ENCODE measurements around the gene MS4A6A. TPM values are rescaled to one million over a fixed set of nuclear protein-coding genes. Genes with fewer than 3 reads are reported as not detected.
A peak's percentile ranks its signal among the peaks of the same experiment; 100 is the strongest.
"Not testable (repeated sequence)": the region's sequence is repeated elsewhere in the genome, so short reads cannot be mapped to it uniquely, and the experiment has no call there.

MS4A6A gene
- polyA plus RNA-seq, 4 donors, result 7.6 to 74.3 (median 59.4) TPM

- FAIRE-seq (no peak), DNase-seq (peak in 1 of 2 donors; percentile 63)
- no peaks in the 10 kb centered on the region for H3K36me3 ChIP-seq (ENCODE audit: control insufficient read depth in 3 of 3, insufficient read depth in 2 of 3, low read depth in 1 of 3, low read length in 3 of 3)
- no peak overlapping the region for H3K4me3 ChIP-seq (ENCODE audit: low read depth in 1 of 3, low read length in 3 of 3)
- peaks cover 0 to 10% (median 0%) of the 10 kb centered on the region in 3 donors for H3K4me1 ChIP-seq (ENCODE audit: control insufficient read depth in 3 of 3, insufficient read depth in 2 of 3, low read depth in 1 of 3, low read length in 2 of 3)
- WGBS, 3 donors, result 33 to 61% (median 50%) methylated on average over 3 of the region's 3 CpGs
- H3K9me3 ChIP-seq (ENCODE audit: control insufficient read depth in 2 of 2, insufficient read depth in 1 of 2, low read depth in 1 of 2, low read length in 1 of 2), result peaks cover 0 to 20% of the 10 kb centered on the region in 2 donors
- H3K27me3 ChIP-seq (ENCODE audit: control insufficient read depth in 3 of 3, insufficient read depth in 3 of 3, low read length in 3 of 3), result no peaks in the 10 kb centered on the region
- H3K27ac ChIP-seq (ENCODE audit: low read depth in 1 of 3, low read length in 2 of 3), result peak overlapping the region in 1 of 3 donors; percentile 69
These were observed 51.0 kb downstream of the MS4A6A start for GRCh38 chr11:60131912-60132311.

GRCh38 chr11:60130496-60130895, 52.4 kb downstream of the MS4A6A start:
- H3K4me1 ChIP-seq (ENCODE audit: control insufficient read depth in 3 of 3, insufficient read depth in 2 of 3, low read depth in 1 of 3, low read length in 2 of 3), result peaks cover 0 to 12% (median 0%) of the 10 kb centered on the region in 3 donors
- no peak overlapping the region for H3K4me3 ChIP-seq (ENCODE audit: low read depth in 1 of 3, low read length in 3 of 3)
- FAIRE-seq (no peak), DNase-seq (peak; percentile 72 to 81)
- no peaks in the 10 kb centered on the region for H3K36me3 ChIP-seq (ENCODE audit: control insufficient read depth in 3 of 3, insufficient read depth in 2 of 3, low read depth in 1 of 3, low read length in 3 of 3)
- H3K27me3 ChIP-seq (ENCODE audit: control insufficient read depth in 3 of 3, insufficient read depth in 3 of 3, low read length in 3 of 3), result no peaks in the 10 kb centered on the region
- H3K27ac ChIP-seq (ENCODE audit: low read depth in 1 of 3, low read length in 2 of 3), result no peak overlapping the region
- peaks cover 0 to 11% of the 10 kb centered on the region in 2 donors for H3K9me3 ChIP-seq (ENCODE audit: control insufficient read depth in 2 of 2, insufficient read depth in 1 of 2, low read depth in 1 of 2, low read length in 1 of 2)

GRCh38 chr11:60129853-60130252, 53.0 kb downstream of the MS4A6A start:
- 25 to 52% (median 28%) methylated on average over 3 of the region's 3 CpGs for WGBS, 3 donors
- H3K27me3 ChIP-seq (ENCODE audit: control insufficient read depth in 3 of 3, insufficient read depth in 3 of 3, low read length in 3 of 3), result no peaks in the 10 kb centered on the region
- DNase-seq, result peak in 1 of 2 donors; percentile 6
- no peak overlapping the region for H3K4me3 ChIP-seq (ENCODE audit: low read depth in 1 of 3, low read length in 3 of 3)
- H3K9me3 ChIP-seq (ENCODE audit: control insufficient read depth in 2 of 2, insufficient read depth in 1 of 2, low read depth in 1 of 2, low read length in 1 of 2), result peaks cover 0 to 18% of the 10 kb centered on the region in 2 donors
- H3K27ac ChIP-seq (ENCODE audit: low read depth in 1 of 3, low read length in 2 of 3), result no peak overlapping the region
- H3K4me1 ChIP-seq (ENCODE audit: control insufficient read depth in 3 of 3, insufficient read depth in 2 of 3, low read depth in 1 of 3, low read length in 2 of 3), result peaks cover 2 to 15% (median 2%) of the 10 kb centered on the region in 3 donors
- H3K36me3 ChIP-seq (ENCODE audit: control insufficient read depth in 3 of 3, insufficient read depth in 2 of 3, low read depth in 1 of 3, low read length in 3 of 3), result no peaks in the 10 kb centered on the region
- no peak for FAIRE-seq

GRCh38 chr11:60128866-60129265, 54.0 kb downstream of the MS4A6A start:
- peaks cover 2 to 15% (median 3%) of the 10 kb centered on the region in 3 donors for H3K4me1 ChIP-seq (ENCODE audit: control insufficient read depth in 3 of 3, insufficient read depth in 2 of 3, low read depth in 1 of 3, low read length in 2 of 3)
- FAIRE-seq; H3K27ac ChIP-seq (ENCODE audit: low read depth in 1 of 3, low read length in 2 of 3); H3K36me3 ChIP-seq (ENCODE audit: control insufficient read depth in 3 of 3, insufficient read depth in 2 of 3, low read depth in 1 of 3, low read length in 3 of 3); H3K4me3 ChIP-seq (ENCODE audit: low read depth in 1 of 3, low read length in 3 of 3); H3K27me3 ChIP-seq (ENCODE audit: control insufficient read depth in 3 of 3, insufficient read depth in 3 of 3, low read length in 3 of 3); DNase-seq: not testable (repeated sequence)
- 92 to 97% (median 93%) methylated on average over 4 of the region's 4 CpGs for WGBS, 3 donors
- peaks cover 0 to 12% of the 10 kb centered on the region in 2 donors for H3K9me3 ChIP-seq (ENCODE audit: control insufficient read depth in 2 of 2, insufficient read depth in 1 of 2, low read depth in 1 of 2, low read length in 1 of 2)

- Histone ChIP-seq H3K27ac (ENCODE audit: low read depth in 1 of 3, low read length in 2 of 3) (no peak overlapping the region), H3K4me1 (ENCODE audit: control insufficient read depth in 3 of 3, insufficient read depth in 2 of 3, low read depth in 1 of 3, low read length in 2 of 3) (peaks cover 2 to 15% (median 3%) of the 10 kb centered on the region in 3 donors), H3K36me3 (ENCODE audit: control insufficient read depth in 3 of 3, insufficient read depth in 2 of 3, low read depth in 1 of 3, low read length in 3 of 3) (no peaks in the 10 kb centered on the region), H3K27me3 (ENCODE audit: control insufficient read depth in 3 of 3, insufficient read depth in 3 of 3, low read length in 3 of 3) (no peaks in the 10 kb centered on the region), H3K4me3 (ENCODE audit: low read depth in 1 of 3, low read length in 3 of 3) (no peak overlapping the region), H3K9me3 (ENCODE audit: control insufficient read depth in 2 of 2, insufficient read depth in 1 of 2, low read depth in 1 of 2, low read length in 1 of 2) (peaks cover 0 to 10% of the 10 kb centered on the region in 2 donors)
- no peak for DNase-seq
- WGBS, 3 donors, result 81 to 90% (median 89%) methylated on average over 2 of the region's 2 CpGs
- FAIRE-seq, result no peak
These were observed 54.5 kb downstream of the MS4A6A start for GRCh38 chr11:60128376-60128775.

- FAIRE-seq (no peak), DNase-seq (peak; percentile 18 to 34)
- WGBS, 3 donors, result 22 to 52% (median 36%) methylated on average over 3 of the region's 3 CpGs
- peaks cover 2 to 10% (median 3%) of the 10 kb centered on the region in 3 donors for H3K4me1 ChIP-seq (ENCODE audit: control insufficient read depth in 3 of 3, insufficient read depth in 2 of 3, low read depth in 1 of 3, low read length in 2 of 3)
- H3K27me3 ChIP-seq (ENCODE audit: control insufficient read depth in 3 of 3, insufficient read depth in 3 of 3, low read length in 3 of 3), result no peaks in the 10 kb centered on the region
- H3K36me3 ChIP-seq (ENCODE audit: control insufficient read depth in 3 of 3, insufficient read depth in 2 of 3, low read depth in 1 of 3, low read length in 3 of 3), result no peaks in the 10 kb centered on the region
- H3K4me3 ChIP-seq (ENCODE audit: low read depth in 1 of 3, low read length in 3 of 3), result no peak overlapping the region
- peaks cover 0 to 10% of the 10 kb centered on the region in 2 donors for H3K9me3 ChIP-seq (ENCODE audit: control insufficient read depth in 2 of 2, insufficient read depth in 1 of 2, low read depth in 1 of 2, low read length in 1 of 2)
- peak overlapping the region in 1 of 3 donors; percentile 55 for H3K27ac ChIP-seq (ENCODE audit: low read depth in 1 of 3, low read length in 2 of 3)
These were observed 55.5 kb downstream of the MS4A6A start for GRCh38 chr11:60127311-60127811.

- H3K27ac ChIP-seq (ENCODE audit: low read depth in 1 of 3, low read length in 2 of 3), result peak overlapping the region in 1 of 3 donors; percentile 3
- peak; percentile 40 to 51 for DNase-seq
- no peak overlapping the region for H3K4me3 ChIP-seq (ENCODE audit: low read depth in 1 of 3, low read length in 3 of 3)
- H3K9me3 ChIP-seq (ENCODE audit: control insufficient read depth in 2 of 2, insufficient read depth in 1 of 2, low read depth in 1 of 2, low read length in 1 of 2), result peaks cover 0 to 10% of the 10 kb centered on the region in 2 donors
- H3K36me3 ChIP-seq (ENCODE audit: control insufficient read depth in 3 of 3, insufficient read depth in 2 of 3, low read depth in 1 of 3, low read length in 3 of 3), result no peaks in the 10 kb centered on the region
- FAIRE-seq, result no peak
- peaks cover 2 to 11% (median 3%) of the 10 kb centered on the region in 3 donors for H3K4me1 ChIP-seq (ENCODE audit: control insufficient read depth in 3 of 3, insufficient read depth in 2 of 3, low read depth in 1 of 3, low read length in 2 of 3)
- H3K27me3 ChIP-seq (ENCODE audit: control insufficient read depth in 3 of 3, insufficient read depth in 3 of 3, low read length in 3 of 3), result no peaks in the 10 kb centered on the region
These were observed 56.8 kb downstream of the MS4A6A start for GRCh38 chr11:60125956-60126585.

- Histone ChIP-seq H3K4me3 (ENCODE audit: low read depth in 1 of 3, low read length in 3 of 3) (no peak overlapping the region), H3K36me3 (ENCODE audit: control insufficient read depth in 3 of 3, insufficient read depth in 2 of 3, low read depth in 1 of 3, low read length in 3 of 3) (no peaks in the 10 kb centered on the region), H3K27me3 (ENCODE audit: control insufficient read depth in 3 of 3, insufficient read depth in 3 of 3, low read length in 3 of 3) (no peaks in the 10 kb centered on the region), H3K9me3 (ENCODE audit: control insufficient read depth in 2 of 2, insufficient read depth in 1 of 2, low read depth in 1 of 2, low read length in 1 of 2) (peaks cover 0 to 10% of the 10 kb centered on the region in 2 donors), H3K27ac (ENCODE audit: low read depth in 1 of 3, low read length in 2 of 3) (peak overlapping the region in 1 of 3 donors; percentile 12), H3K4me1 (ENCODE audit: control insufficient read depth in 3 of 3, insufficient read depth in 2 of 3, low read depth in 1 of 3, low read length in 2 of 3) (peaks cover 2 to 15% (median 3%) of the 10 kb centered on the region in 3 donors)
- FAIRE-seq (no peak), DNase-seq (no peak)
- 58 to 63% (median 62%) methylated on average over 11 of the region's 11 CpGs for WGBS, 3 donors
These were observed 58.0 kb downstream of the MS4A6A start for GRCh38 chr11:60124802-60125432.
